Progenitor cell of endocrine pancreas (in vitro differentiated cells): ENCODE results near the gene SHC3. TPM values are rescaled to one million over a fixed set of nuclear protein-coding genes. Genes with fewer than 3 reads are reported as not detected.

Source experiments
- DNase-seq: peaks from one replicate; pipeline ENCODE4 v3.0.0; 2021; ENCODE audit warnings: low spot score; ENCODE audit not compliant: unreplicated experiment
- H3K27ac Mint-ChIP-seq: 2 replicates; pipeline ENCODE4 v1.8.0; 2021; ENCODE audit warnings: mild to moderate bottlenecking, moderate library complexity, mixed read lengths
- H3K27me3 Mint-ChIP-seq: 2 replicates; pipeline ENCODE4 v1.8.0; 2021; ENCODE audit warnings: mixed read lengths
- H3K36me3 Mint-ChIP-seq: 2 replicates; pipeline ENCODE4 v1.8.0; 2022; ENCODE audit warnings: mixed read lengths; ENCODE audit not compliant: insufficient read depth
- H3K4me1 Mint-ChIP-seq: 2 replicates; pipeline ENCODE4 v1.8.0; 2021; ENCODE audit warnings: low read depth, mixed read lengths
- H3K4me3 Mint-ChIP-seq: 2 replicates; pipeline ENCODE4 v1.8.0; 2021; ENCODE audit warnings: low read depth, mild to moderate bottlenecking, moderate library complexity, mixed read lengths
- H3K9me3 Mint-ChIP-seq: 2 replicates; pipeline ENCODE4 v1.8.0; 2021; ENCODE audit warnings: low read depth, mixed read lengths
- CTCF ChIP-seq: fragments of 200-600 bp; sonication (generic); IDR thresholded peaks from one replicate; pipeline ENCODE4 v1.5.0; 2021; ENCODE audit warnings: antibody characterized with exemption, mild to moderate bottlenecking; ENCODE audit not compliant: unreplicated experiment
- total RNA-seq: library from RNA; stranded (reverse); gene quantifications from 2 replicates; pipeline ENCODE4 v1.2.1, GENCODE V29; 2021

The SHC3 gene
- total RNA-seq, 1 donor from 2014 or later, result 1.3 TPM

- DNase-seq, result no peak
- peaks cover 29% of the 10 kb centered on the region for H3K27me3 Mint-ChIP-seq
- peaks cover 6% of the 10 kb centered on the region for H3K4me1 Mint-ChIP-seq
- H3K36me3 Mint-ChIP-seq, result no peaks in the 10 kb centered on the region
- H3K9me3 Mint-ChIP-seq, result no peaks in the 10 kb centered on the region
- H3K27ac Mint-ChIP-seq, result no peak overlapping the region
- TF ChIP-seq CTCF, result no peak
- no peak overlapping the region for H3K4me3 Mint-ChIP-seq
Measured at GRCh38 chr9:88994469-88995199, 184.0 kb downstream of the SHC3 start.

GRCh38 chr9:88993871-88994460 is 184.7 kb downstream of the SHC3 start:
- Mint-ChIP-seq H3K36me3 (no peaks in the 10 kb centered on the region), H3K4me1 (peaks cover 6% of the 10 kb centered on the region), H3K27me3 (peaks cover 35% of the 10 kb centered on the region), H3K9me3 (no peaks in the 10 kb centered on the region), H3K4me3 (no peak overlapping the region), H3K27ac (no peak overlapping the region)
- TF ChIP-seq CTCF, result no peak
- DNase-seq, result no peak

- Mint-ChIP-seq H3K27me3 (peaks cover 42% of the 10 kb centered on the region), H3K36me3 (no peaks in the 10 kb centered on the region), H3K4me3 (no peak overlapping the region), H3K4me1 (peaks cover 6% of the 10 kb centered on the region), H3K27ac (no peak overlapping the region), H3K9me3 (no peaks in the 10 kb centered on the region)
- no peak for DNase-seq
- TF ChIP-seq CTCF, result no peak
Measured at GRCh38 chr9:88993327-88993726, 185.3 kb downstream of the SHC3 start.

DNA sequence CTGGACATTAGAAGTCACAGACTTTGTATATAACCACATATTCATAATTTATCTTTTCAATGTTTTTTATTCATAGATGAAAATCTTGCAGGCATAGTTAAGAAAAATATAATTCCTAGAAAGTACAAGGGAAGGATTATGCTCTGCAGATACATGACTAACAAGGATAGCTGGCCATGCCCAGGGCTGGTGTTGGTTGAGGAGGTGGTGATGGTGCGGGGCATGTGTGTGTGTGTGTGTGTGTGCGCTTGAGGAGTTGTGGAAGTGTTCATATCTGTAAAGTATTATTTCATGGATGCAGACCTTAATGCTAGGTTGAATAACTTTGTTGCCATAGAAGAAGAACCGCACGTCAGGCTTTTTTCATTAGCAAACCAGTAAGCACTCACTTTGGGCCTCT is 186.1 kb downstream of the SHC3 start:
- H3K36me3 Mint-ChIP-seq, result no peaks in the 10 kb centered on the region
- peak overlapping the region; percentile 82 for H3K4me3 Mint-ChIP-seq
- no peaks in the 10 kb centered on the region for H3K9me3 Mint-ChIP-seq
- peaks cover 45% of the 10 kb centered on the region for H3K27me3 Mint-ChIP-seq
- no peak for DNase-seq
- no peak for TF ChIP-seq CTCF
- peaks cover 6% of the 10 kb centered on the region for H3K4me1 Mint-ChIP-seq
- H3K27ac Mint-ChIP-seq, result no peak overlapping the region

DNA sequence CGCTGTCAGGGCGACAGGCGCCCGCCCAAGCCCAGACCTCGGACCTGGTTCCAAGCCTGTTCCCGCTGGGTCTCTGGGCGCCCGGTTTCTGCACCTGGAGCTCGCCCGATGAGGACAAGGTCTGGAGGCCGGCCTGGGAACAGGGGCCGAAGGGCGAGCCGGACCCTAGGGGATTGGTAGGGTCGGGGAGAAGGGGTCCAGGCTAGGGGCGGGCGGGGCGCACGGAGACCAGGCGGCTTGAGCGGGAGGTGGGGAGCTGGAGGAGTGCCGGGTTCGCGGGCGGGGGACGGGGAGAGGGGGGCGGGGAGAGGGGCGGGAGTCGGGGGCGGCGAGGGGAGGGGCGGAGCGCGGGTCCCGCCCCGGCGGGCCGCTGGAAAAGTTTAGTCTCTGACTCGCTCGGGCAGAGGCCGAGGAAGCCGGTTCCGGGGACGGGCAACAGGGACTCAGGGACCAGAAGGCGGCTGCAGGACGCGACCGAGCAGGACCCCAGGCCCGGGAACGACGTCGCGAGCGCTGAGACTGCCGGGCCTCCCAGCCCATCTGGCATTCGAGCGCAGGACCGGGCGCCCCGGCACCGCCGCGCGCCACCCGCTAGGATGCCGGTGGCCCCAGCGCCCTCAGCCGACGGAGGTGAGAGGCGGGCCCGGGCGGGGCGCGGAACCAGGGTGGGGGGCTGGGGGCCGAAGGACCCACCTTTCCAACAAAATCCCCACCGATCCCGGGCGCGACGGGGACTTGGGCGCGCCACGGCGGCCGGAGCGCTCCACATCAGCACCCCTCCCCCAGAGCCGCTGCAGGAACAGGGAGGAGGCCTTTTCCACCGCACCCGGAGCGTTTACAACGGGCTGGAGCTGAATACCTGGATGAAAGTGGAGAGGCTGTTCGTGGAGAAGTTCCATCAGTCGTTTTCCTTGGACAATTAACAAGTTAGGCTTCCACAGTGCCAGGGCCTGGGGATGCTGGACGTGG is 187.3 kb downstream of the SHC3 start, which contains the start of gene S1PR3:
Gene S1PR3 (plus strand): TSS at position 403 of the 969 bp plus-strand sequence. CDS start 9,733 bp downstream, outside the sequence.
- Mint-ChIP-seq H3K9me3 (no peaks in the 10 kb centered on the region), H3K27ac (peak within 1 kb of the TSS; percentile 62), H3K4me1 (peaks cover 6% of the 10 kb centered on the region), H3K27me3 (peaks cover 50% of the 10 kb centered on the region), H3K36me3 (no peaks in the 10 kb centered on the region), H3K4me3 (peak within 1 kb of the TSS; percentile 82)
- peak; percentile 41 for DNase-seq
- TF ChIP-seq CTCF, result peak; percentile 37
